Nephron progenitor cell (in vitro differentiated cells): ENCODE results near the gene NUMBL.

Source experiments
- DNase-seq: peaks from one replicate; pipeline ENCODE4 v3.0.0; 2021
- H3K27ac Mint-ChIP-seq: 2 replicates; pipeline ENCODE4 v1.8.0; 2021; ENCODE audit warnings: mild to moderate bottlenecking, moderate library complexity, mixed read lengths
- H3K27me3 Mint-ChIP-seq: 2 replicates; pipeline ENCODE4 v1.8.0; 2021; ENCODE audit warnings: mild to moderate bottlenecking, low read depth, mixed read lengths; ENCODE audit not compliant: poor library complexity
- H3K36me3 Mint-ChIP-seq: 2 replicates; pipeline ENCODE4 v1.8.0; 2021; ENCODE audit warnings: low read depth, mixed read lengths
- H3K4me1 Mint-ChIP-seq: 2 replicates; pipeline ENCODE4 v1.8.0; 2021; ENCODE audit warnings: mixed read lengths
- H3K4me3 Mint-ChIP-seq: 2 replicates; pipeline ENCODE4 v1.8.0; 2021; ENCODE audit warnings: mild to moderate bottlenecking, moderate library complexity, mixed read lengths
- H3K9me3 Mint-ChIP-seq: 2 replicates; pipeline ENCODE4 v1.8.0; 2021; ENCODE audit warnings: mild to moderate bottlenecking, moderate library complexity, mixed read lengths
- TF ChIP-seq, protein P1 (sequence below): fragments of 200-600 bp; sonication (generic); IDR thresholded peaks from 2 replicates; pipeline ENCODE4 v1.5.0; 2021; ENCODE audit warnings: antibody characterized with exemption

Gene NUMBL

DNA sequence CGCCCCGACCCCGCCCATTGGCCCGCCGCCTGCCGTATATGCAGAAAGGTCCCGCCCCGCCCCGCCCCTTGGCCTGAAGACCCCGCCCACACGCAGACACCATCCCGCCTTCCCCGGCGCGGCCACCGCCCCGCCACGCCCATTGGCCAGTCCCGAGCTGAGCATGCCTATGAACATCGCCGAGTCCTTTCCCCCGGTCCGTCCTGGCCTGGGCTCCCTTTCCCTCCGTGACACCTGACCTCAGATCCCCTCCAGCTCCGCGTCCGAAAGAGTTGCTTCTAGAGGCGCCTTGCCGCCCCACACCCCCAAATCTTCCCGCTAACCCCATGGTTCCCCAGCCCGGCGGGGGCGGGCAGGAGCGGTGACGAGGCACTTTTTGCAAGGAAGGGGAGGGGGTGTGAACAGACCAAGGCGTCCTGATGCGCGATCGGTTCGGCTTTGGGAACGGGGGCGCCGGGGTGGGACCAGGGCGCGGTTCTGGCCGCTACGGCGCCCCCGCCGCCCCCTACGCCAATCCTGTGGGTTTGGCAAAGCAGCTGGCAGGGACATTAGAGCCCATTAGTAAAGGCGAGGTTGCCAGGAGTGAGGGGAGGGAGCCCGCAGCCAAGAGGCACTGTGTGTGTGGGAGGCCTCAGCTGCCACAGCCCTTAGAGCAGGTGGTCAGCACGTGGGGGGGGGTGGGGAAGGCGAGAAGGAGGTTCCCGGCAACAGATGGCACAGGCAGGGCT lies 406 bp upstream of the NUMBL start:
- no peak overlapping the region for H3K27ac Mint-ChIP-seq
- H3K4me1 Mint-ChIP-seq = peaks cover 4% of the 10 kb centered on the region
- no peaks in the 10 kb centered on the region for H3K9me3 Mint-ChIP-seq
- peaks cover 10% of the 10 kb centered on the region for H3K36me3 Mint-ChIP-seq
- peak overlapping the region; percentile 84 for H3K4me3 Mint-ChIP-seq
- DNase-seq = peak; percentile 95
- TF ChIP-seq, protein P1, sequence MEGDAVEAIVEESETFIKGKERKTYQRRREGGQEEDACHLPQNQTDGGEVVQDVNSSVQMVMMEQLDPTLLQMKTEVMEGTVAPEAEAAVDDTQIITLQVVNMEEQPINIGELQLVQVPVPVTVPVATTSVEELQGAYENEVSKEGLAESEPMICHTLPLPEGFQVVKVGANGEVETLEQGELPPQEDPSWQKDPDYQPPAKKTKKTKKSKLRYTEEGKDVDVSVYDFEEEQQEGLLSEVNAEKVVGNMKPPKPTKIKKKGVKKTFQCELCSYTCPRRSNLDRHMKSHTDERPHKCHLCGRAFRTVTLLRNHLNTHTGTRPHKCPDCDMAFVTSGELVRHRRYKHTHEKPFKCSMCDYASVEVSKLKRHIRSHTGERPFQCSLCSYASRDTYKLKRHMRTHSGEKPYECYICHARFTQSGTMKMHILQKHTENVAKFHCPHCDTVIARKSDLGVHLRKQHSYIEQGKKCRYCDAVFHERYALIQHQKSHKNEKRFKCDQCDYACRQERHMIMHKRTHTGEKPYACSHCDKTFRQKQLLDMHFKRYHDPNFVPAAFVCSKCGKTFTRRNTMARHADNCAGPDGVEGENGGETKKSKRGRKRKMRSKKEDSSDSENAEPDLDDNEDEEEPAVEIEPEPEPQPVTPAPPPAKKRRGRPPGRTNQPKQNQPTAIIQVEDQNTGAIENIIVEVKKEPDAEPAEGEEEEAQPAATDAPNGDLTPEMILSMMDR = no peak
- peaks cover 4% of the 10 kb centered on the region for H3K27me3 Mint-ChIP-seq

DNA sequence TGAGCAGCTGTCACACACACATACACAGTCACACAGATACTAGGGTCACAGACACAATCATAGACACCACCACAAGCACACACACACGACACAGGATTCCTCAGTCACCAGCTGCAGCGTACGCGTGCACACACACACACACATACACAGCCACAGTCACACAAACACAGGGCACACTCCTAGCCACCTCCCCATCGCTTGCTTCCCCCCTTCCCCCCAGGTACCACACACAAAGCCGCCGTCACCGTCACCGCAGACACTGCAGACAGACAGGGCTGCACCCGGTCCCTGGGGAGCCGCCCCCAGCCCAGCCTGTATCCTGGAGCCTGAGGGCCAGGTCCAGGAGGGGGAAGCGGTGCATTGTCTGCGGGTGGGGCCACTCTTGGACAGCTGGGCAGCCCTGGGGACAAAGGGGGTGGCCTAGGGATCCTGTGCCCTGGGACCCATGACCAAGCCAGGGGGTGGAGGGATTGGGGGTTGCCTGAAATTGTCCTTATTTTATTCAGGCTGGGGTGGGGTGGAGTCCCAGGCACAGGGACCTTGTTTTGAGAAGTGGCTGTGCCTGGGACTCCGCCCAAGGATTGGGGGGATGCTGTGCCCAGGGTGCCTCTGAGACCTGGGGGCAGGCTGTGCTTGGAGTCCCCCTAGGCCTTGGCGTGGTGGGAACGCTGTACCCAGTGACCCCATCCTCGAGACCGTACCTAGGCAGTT lies 957 bp downstream of the NUMBL start:
- Mint-ChIP-seq H3K4me3 (no peak overlapping the region), H3K9me3 (no peaks in the 10 kb centered on the region), H3K27me3 (peaks cover 4% of the 10 kb centered on the region), H3K36me3 (peaks cover 21% of the 10 kb centered on the region), H3K4me1 (peaks cover 4% of the 10 kb centered on the region), H3K27ac (no peak overlapping the region)
- TF ChIP-seq, protein P1 = no peak
- peak; percentile 51 for DNase-seq

DNA sequence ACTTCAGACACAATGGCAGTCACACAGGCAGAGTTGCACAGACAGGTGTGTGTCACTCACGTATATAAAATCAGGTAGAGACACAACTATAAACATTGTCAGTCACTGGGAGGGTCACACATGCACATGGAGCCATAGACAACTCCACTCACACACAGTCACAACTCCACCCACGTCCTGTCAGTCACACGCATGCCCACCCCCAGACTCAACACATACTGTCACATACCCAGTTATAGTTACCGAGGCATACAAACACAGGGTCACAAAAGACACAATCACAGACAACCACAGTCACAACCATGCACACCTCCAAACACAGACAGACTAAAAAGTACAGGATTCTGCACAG lies 1.5 kb downstream of the NUMBL start:
- H3K4me3 Mint-ChIP-seq = no peak overlapping the region
- TF ChIP-seq, protein P1 = no peak
- H3K9me3 Mint-ChIP-seq = no peaks in the 10 kb centered on the region
- H3K4me1 Mint-ChIP-seq = peaks cover 4% of the 10 kb centered on the region
- no peak overlapping the region for H3K27ac Mint-ChIP-seq
- peaks cover 24% of the 10 kb centered on the region for H3K36me3 Mint-ChIP-seq
- H3K27me3 Mint-ChIP-seq = peaks cover 4% of the 10 kb centered on the region
- DNase-seq = no peak

DNA sequence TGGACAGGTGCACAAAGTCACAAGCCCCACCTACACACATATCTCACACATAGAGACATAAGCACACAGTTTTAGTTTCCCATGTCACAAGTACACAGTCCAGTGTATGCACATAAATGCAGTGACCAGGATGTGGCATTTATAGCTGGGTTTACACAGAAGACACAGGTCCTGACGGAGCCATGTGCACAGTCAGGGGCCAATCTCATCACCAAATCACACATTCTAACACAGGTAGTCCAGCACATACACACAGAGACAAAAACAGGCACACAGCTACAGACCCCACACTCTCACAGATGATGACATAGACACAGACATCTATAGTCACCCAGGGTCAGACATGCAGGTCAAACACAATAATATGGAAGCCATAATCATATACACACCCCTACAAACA lies 2.1 kb downstream of the NUMBL start:
- no peak for DNase-seq
- TF ChIP-seq, protein P1 = no peak
- H3K9me3 Mint-ChIP-seq = no peaks in the 10 kb centered on the region

DNA sequence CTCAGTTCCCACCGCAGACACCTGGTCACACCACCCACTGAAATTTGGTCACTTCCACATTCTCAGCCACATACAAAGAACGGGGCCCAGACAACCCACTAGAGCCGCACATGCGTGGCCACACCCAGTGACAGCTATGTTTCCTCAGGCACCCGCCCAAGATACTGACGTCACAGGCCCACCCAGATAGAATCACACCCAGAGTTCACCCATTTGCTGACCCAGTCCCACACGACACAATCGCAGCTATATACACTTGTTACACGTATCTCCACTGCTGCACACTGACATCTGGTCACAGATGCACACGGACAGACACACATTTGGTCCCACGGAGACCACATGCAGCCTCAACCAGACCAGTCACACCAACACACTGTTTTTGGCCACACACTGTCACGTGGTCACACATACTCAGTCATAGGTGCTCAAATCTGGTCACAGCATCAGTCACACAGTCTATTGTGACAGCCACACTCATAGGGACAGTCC lies 2.9 kb downstream of the NUMBL start:
- Mint-ChIP-seq H3K4me1 (peaks cover 4% of the 10 kb centered on the region), H3K4me3 (no peak overlapping the region), H3K9me3 (no peaks in the 10 kb centered on the region), H3K36me3 (peaks cover 28% of the 10 kb centered on the region), H3K27me3 (no peaks in the 10 kb centered on the region), H3K27ac (no peak overlapping the region)
- TF ChIP-seq, protein P1 = no peak
- no peak for DNase-seq

More for the DNA sequence above, 2.1 kb downstream of the NUMBL start:
- Mint-ChIP-seq H3K4me3 (no peak overlapping the region), H3K27ac (no peak overlapping the region), H3K36me3 (peaks cover 24% of the 10 kb centered on the region), H3K4me1 (peaks cover 4% of the 10 kb centered on the region), H3K27me3 (peaks cover 4% of the 10 kb centered on the region)
